Brain microvascular endothelial cell (primary cell): Measurements from ENCODE around the gene TMEM183A.

Experiments
- DNase-seq: peaks from one replicate; pipeline ENCODE4 v3.0.0-alpha.2; 2020
- H3K27ac ChIP-seq: fragments of 250-450 bp; sonication (Bioruptor Pico); 2 replicates; pipeline ENCODE4 v1.5.1; 2020; ENCODE audit warnings: mild to moderate bottlenecking, moderate library complexity
- H3K27me3 ChIP-seq: fragments of 250-450 bp; sonication (Bioruptor Pico); replicated peaks from 2 replicates; pipeline ENCODE4 v1.5.1; 2020; ENCODE audit warnings: mild to moderate bottlenecking
- H3K36me3 ChIP-seq: fragments of 250-450 bp; sonication (Bioruptor Pico); replicated peaks from 2 replicates; pipeline ENCODE4 v1.5.1; 2020; ENCODE audit warnings: mild to moderate bottlenecking
- H3K4me3 ChIP-seq: 2 replicates; pipeline ENCODE4 v1.5.1; 2011; ENCODE audit warnings: low read depth, mild to moderate bottlenecking, control low read depth, low read length, moderate library complexity
- in situ Hi-C: cut with HindIII; loops from 2 replicates; pipeline ENCODE4 v1.10.0; 2017; ENCODE audit warnings: low sequenced_read_pairs, low pct_ligation_motif_present
- TF ChIP-seq, protein P1 (sequence below): IDR thresholded peaks from 2 replicates; pipeline ENCODE4 v1.5.1; 2011; ENCODE audit warnings: low read depth, mild to moderate bottlenecking, moderate library complexity, low read length, control low read depth, inconsistent platforms; ENCODE audit errors: missing control alignments

Gene TMEM183A

DNA sequence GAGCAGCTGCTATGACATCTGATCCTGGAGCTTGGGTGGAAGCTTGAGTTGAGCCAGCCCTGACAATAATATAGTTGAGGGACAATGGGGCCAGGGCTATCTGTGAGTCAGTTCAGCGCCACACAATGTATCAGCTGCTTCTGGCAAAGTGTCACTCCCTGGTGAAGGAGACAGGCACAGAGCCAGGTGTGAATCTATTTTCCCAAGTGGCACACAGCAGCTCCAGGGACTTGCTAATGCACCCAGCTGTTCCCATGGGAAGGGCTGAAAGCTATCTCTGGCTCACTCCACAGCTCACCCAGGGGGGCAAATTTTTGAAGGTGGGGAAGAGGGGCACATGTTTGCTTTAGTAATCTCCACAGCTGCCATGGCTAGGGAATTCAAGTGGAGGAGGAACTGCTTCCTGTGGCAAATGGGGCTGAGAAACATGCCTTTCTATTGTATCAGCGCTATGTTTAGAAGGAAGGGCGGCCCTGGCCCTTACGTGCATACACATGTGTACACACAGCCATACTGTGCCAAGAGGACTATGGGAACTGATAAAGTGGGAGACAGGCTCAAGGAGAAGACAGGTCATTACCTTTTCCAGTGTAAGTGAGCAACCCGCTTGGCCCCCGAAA, 42.3 kb upstream of the TMEM183A start:
- TF ChIP-seq, protein P1, sequence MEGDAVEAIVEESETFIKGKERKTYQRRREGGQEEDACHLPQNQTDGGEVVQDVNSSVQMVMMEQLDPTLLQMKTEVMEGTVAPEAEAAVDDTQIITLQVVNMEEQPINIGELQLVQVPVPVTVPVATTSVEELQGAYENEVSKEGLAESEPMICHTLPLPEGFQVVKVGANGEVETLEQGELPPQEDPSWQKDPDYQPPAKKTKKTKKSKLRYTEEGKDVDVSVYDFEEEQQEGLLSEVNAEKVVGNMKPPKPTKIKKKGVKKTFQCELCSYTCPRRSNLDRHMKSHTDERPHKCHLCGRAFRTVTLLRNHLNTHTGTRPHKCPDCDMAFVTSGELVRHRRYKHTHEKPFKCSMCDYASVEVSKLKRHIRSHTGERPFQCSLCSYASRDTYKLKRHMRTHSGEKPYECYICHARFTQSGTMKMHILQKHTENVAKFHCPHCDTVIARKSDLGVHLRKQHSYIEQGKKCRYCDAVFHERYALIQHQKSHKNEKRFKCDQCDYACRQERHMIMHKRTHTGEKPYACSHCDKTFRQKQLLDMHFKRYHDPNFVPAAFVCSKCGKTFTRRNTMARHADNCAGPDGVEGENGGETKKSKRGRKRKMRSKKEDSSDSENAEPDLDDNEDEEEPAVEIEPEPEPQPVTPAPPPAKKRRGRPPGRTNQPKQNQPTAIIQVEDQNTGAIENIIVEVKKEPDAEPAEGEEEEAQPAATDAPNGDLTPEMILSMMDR = no peak
- in situ Hi-C loops = no loop called here
- peak; percentile 59 for DNase-seq

GRCh38 chr1:202965422-202965821, 41.8 kb upstream of the TMEM183A start:
- H3K36me3 ChIP-seq = peaks cover 8% of the 10 kb centered on the region
- TF ChIP-seq, protein P1 = no peak
- in situ Hi-C loops = no loop called here
- no peaks in the 10 kb centered on the region for H3K27me3 ChIP-seq
- no peak overlapping the region for H3K27ac ChIP-seq
- no peak for DNase-seq
- no peak overlapping the region for H3K4me3 ChIP-seq

More for the DNA sequence above, 42.3 kb upstream of the TMEM183A start:
- H3K27me3 ChIP-seq = no peaks in the 10 kb centered on the region
- H3K4me3 ChIP-seq = no peak overlapping the region
- peak overlapping the region; percentile 23 for H3K27ac ChIP-seq
- peaks cover 8% of the 10 kb centered on the region for H3K36me3 ChIP-seq

DNA sequence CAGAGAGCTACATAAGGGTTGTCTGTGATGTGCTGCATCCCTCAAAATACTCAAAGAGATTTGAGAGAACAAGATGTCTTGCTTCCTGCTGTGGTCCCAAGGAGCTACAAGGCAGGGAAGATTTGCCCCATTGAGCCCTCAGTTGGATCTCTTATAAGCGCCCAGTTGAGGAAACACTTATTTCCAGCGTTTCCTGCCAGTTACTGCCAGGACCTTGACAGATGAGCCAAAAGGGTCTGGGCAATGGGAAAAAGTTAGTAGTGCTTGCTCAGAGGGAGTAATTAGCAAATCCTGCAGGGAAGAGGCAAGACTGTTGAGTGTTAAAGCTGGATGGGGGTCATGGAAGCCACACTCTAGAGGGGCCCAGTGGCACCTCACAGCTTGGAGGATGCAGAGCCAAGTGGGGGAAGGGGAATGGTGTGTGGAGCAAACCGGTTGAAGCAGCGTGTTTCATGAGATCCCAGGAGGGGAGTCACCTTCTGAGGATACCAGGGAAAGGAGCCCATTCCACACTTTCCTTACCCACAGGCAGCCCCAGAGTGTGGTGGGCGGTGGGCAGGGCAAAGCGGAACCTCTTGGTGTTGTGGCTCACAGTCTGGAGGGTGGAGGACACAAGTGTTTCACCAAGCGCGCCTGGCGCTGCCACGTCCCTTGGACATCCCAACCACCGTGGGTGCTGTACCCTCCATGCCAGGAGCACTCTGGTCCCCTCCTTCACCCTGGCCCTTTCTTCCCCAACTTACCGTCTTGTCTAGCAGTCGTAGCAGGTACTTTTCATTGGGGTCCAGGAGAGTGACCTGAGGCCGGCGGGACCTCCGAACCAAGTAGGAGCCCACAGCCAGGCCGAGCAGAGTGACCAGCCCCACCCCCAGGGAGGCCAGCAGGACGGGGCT, 40.9 kb upstream of the TMEM183A start:
- peaks cover 8% of the 10 kb centered on the region for H3K36me3 ChIP-seq
- H3K27ac ChIP-seq = peak overlapping the region; percentile 64
- TF ChIP-seq, protein P1 = no peak
- H3K4me3 ChIP-seq = peak overlapping the region; percentile 90
- DNase-seq = no peak
- in situ Hi-C loops = no loop called here
- H3K27me3 ChIP-seq = no peaks in the 10 kb centered on the region

DNA sequence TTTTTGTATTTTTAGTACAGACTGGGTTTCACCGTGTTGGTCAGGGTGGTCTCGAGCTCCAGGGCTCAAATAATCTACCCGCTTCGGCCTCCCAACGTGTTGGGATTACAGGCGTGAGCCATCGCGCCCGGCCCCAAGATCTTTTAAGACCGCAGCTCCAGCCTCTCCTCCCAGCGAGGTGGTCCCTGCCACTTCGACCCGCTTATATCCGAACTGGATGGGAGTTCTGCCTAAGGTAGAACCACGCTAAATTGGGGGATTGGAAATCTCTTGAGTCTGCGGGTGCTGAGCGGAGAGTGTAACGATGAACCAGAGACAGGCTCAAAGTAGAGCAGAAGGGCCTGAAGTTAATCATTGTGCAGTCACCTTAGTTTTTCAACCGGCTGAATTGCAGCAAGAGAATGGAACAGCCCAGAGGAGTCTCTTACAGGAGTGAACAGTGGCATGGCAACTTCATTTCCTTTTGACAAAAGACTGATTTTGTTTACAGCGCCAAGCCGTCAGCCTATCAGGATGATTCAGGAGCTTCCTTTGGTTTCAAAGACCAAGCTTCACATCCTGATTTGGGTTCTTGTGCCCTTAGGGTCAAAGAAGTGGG, 39.4 kb upstream of the TMEM183A start:
- Histone ChIP-seq H3K27me3 (no peaks in the 10 kb centered on the region), H3K36me3 (peaks cover 6% of the 10 kb centered on the region), H3K4me3 (peak overlapping the region; percentile 90), H3K27ac (no peak overlapping the region)
- no peak for DNase-seq
- TF ChIP-seq, protein P1 = no peak
- in situ Hi-C loops = no loop called here

GRCh38 chr1:202968351-202968750, 38.8 kb upstream of the TMEM183A start:
- Histone ChIP-seq H3K27ac (no peak overlapping the region), H3K4me3 (no peak overlapping the region), H3K27me3 (peaks cover 3% of the 10 kb centered on the region), H3K36me3 (peaks cover 4% of the 10 kb centered on the region)
- in situ Hi-C loops = no loop called here
- no peak for DNase-seq
- TF ChIP-seq, protein P1 = no peak
